Stomach (tissue), 9 donors: Measurements from ENCODE around the gene PSIP1. TPM values are rescaled to one million over a fixed set of nuclear protein-coding genes. Genes with fewer than 3 reads are reported as not detected.
A peak's percentile ranks its signal among the peaks of the same experiment; 100 is the strongest.
"Not testable (repeated sequence)": the region's sequence is repeated elsewhere in the genome, so short reads cannot be mapped to it uniquely, and the experiment has no call there.

Experiments used
- DNase-seq, 2 donors: peaks; one replicate each; pipeline versions ENCODE4 v3.0.0 to v3.0.0-alpha.2; 2013 to 2019
- H3K27ac ChIP-seq, 5 donors: fragments of 200-600 bp in 4 of 5; sonication (generic) in 4 of 5; one replicate each; pipeline ENCODE4 v1.5.1; 2013 to 2019; ENCODE audit warnings: mild to moderate bottlenecking in 1 of 5, moderate library complexity in 1 of 5
- H3K27me3 ChIP-seq, 3 donors: fragments of 200-600 bp; sonication (generic); one replicate each; pipeline ENCODE4 v1.5.1; 2017 to 2019; ENCODE audit warnings: mixed run types in 1 of 3
- H3K36me3 ChIP-seq, 4 donors: fragments of 200-600 bp; sonication (generic); 1 replicate in 3 of 4; 2 replicates in 1 of 4; pipeline ENCODE4 v1.5.1; 2016 to 2019
- H3K4me1 ChIP-seq, 4 donors: fragments of 200-600 bp; sonication (generic); one replicate each; pipeline ENCODE4 v1.5.1; 2016 to 2019
- H3K4me3 ChIP-seq, 4 donors: fragments of 200-600 bp; sonication (generic) in 3 of 4; one replicate each; pipeline ENCODE4 v1.5.1; 2016 to 2019; ENCODE audit warnings: mild to moderate bottlenecking in 1 of 4
- H3K9me3 ChIP-seq, 4 donors: fragments of 200-600 bp; sonication (generic); one replicate each; pipeline ENCODE4 v1.5.1; 2016 to 2019
- EP300 ChIP-seq: sonication (generic); formaldehyde crosslinking; IDR thresholded peaks from one replicate; pipeline ENCODE4 v1.6.1; 2017; ENCODE audit warnings: antibody characterized with exemption
- POLR2A ChIP-seq, 4 donors: fragments of 450-650 bp; IDR thresholded peaks; one replicate each; pipeline ENCODE4 v1.6.1; 2016; ENCODE audit warnings: antibody characterized with exemption in 4 of 4, control low read depth in 2 of 4, mild to moderate bottlenecking in 1 of 4, moderate library complexity in 1 of 4
- POLR2AphosphoS5 ChIP-seq, 3 donors: sonication (generic); formaldehyde crosslinking; IDR thresholded peaks; one replicate each; pipeline ENCODE4 v1.6.1; 2016; ENCODE audit warnings: antibody characterized with exemption in 3 of 3
- whole genome bisulfite sequencing, 5 donors: extraction: QIAGEN DNeasy Blood & Tissue Kit in 3 of 5; methylation state at CpG; one replicate each; pipeline versions ENCODE4 v1.1.5 to v1.1.7; 2013 to 2018; 5-methylcytosine and 5-hydroxymethylcytosine counted together
- intact Hi-C: fragments of 100-400 bp; cut with DNase I; formaldehyde crosslinking; loops from one replicate; pipeline ENCODE4 v1.15.1; 2023; ENCODE audit warnings: low total_unique reads
- polyA plus RNA-seq, 3 donors: library from polyadenylated mRNA; stranded (reverse); fragments of 200-250 nt; gene quantifications; one replicate each; pipeline ENCODE4 v1.2.3, GENCODE V29; 2013
- total RNA-seq, 5 donors: library from RNA; depleted of rRNA; stranded (reverse); fragments of >200 nt; gene quantifications; one replicate each; pipeline versions ENCODE4 v1.1.0 to v1.2.3, GENCODE V29; 2014 to 2016
- TF ChIP-seq, protein P1 (sequence below), 7 experiments: fragments of 450-650 bp in 4 of 7; fragments of 200-600 bp in 3 of 7; sonication (generic) in 3 of 7; IDR thresholded peaks; one replicate each; pipeline ENCODE4 v1.5.1; 2016 to 2019; ENCODE audit warnings: antibody characterized with exemption in 7 of 7, control low read depth in 2 of 7, mild to moderate bottlenecking in 1 of 7
- donor health status: healthy with polysubstance abuse.
- donor health status: Bipolar disorder and iron deficiency.
- donor health status: healthy.

Gene PSIP1
- total and polyA plus RNA-seq, 8 donors, result 6.4 to 90.1 (median 29.2) TPM

DNA sequence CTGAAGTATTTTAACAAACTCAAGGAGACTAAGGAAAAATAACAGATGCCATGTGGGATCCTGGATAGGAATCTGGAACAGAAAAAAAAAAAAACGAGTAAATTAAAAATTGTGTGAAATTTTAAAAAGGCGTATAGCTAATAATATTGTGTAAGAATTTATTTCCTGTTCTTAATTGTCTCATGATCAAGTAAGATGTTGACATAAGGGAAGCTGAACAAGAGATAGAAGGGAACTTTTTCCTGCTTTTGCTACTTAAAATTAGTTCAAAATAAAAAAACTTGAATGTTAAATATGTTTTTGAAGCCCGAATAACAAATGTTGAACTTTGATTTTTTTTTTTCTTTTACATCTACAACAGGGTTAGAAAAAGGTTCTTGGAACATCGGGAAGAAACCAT lies 77.6 kb downstream of the PSIP1 start:
- intact Hi-C loops, result no loop called here
- no peak overlapping the region for H3K4me3 ChIP-seq
- peaks cover 9 to 41% (median 33%) of the 10 kb centered on the region in 4 donors for H3K36me3 ChIP-seq
- no peaks in the 10 kb centered on the region for H3K27me3 ChIP-seq
- peaks cover 9 to 33% (median 17%) of the 10 kb centered on the region in 4 donors for H3K4me1 ChIP-seq
- WGBS, 5 donors, result 77 to 91% (median 85%) methylated on average over 4 of the region's 4 CpGs
- no peak for DNase-seq
- H3K27ac ChIP-seq, result no peak overlapping the region
- no peaks in the 10 kb centered on the region for H3K9me3 ChIP-seq
- TF ChIP-seq EP300 (no peak), POLR2AphosphoS5 (IDR thresholded peaks at IDR 0.05) (no peak), POLR2A (IDR thresholded peaks at IDR 0.05) (no peak)
- TF ChIP-seq, protein P1, sequence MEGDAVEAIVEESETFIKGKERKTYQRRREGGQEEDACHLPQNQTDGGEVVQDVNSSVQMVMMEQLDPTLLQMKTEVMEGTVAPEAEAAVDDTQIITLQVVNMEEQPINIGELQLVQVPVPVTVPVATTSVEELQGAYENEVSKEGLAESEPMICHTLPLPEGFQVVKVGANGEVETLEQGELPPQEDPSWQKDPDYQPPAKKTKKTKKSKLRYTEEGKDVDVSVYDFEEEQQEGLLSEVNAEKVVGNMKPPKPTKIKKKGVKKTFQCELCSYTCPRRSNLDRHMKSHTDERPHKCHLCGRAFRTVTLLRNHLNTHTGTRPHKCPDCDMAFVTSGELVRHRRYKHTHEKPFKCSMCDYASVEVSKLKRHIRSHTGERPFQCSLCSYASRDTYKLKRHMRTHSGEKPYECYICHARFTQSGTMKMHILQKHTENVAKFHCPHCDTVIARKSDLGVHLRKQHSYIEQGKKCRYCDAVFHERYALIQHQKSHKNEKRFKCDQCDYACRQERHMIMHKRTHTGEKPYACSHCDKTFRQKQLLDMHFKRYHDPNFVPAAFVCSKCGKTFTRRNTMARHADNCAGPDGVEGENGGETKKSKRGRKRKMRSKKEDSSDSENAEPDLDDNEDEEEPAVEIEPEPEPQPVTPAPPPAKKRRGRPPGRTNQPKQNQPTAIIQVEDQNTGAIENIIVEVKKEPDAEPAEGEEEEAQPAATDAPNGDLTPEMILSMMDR (IDR thresholded peaks at IDR 0.05), result no peak

GRCh38 chr9:15430920-15431844 lies 79.6 kb downstream of the PSIP1 start:
- no peak for TF ChIP-seq EP300
- TF ChIP-seq, protein P1 (IDR thresholded peaks at IDR 0.05), result no peak
- TF ChIP-seq POLR2AphosphoS5 (IDR thresholded peaks at IDR 0.05), result no peak
- TF ChIP-seq POLR2A (IDR thresholded peaks at IDR 0.05), result no peak
- peak in 1 of 2 donors; percentile 40 for DNase-seq
- WGBS, 5 donors, result 26 to 51% (median 32%) methylated on average over 5 of the region's 5 CpGs
- Histone ChIP-seq H3K36me3 (peaks cover 0 to 30% (median 27%) of the 10 kb centered on the region in 4 donors), H3K4me3 (no peak overlapping the region), H3K4me1 (peaks cover 18 to 53% (median 31%) of the 10 kb centered on the region in 4 donors), H3K9me3 (no peaks in the 10 kb centered on the region), H3K27ac (peak overlapping the region in 2 of 5 donors; percentile 5 to 21), H3K27me3 (no peaks in the 10 kb centered on the region)
- intact Hi-C loops, result no loop called here

- H3K4me1 ChIP-seq, result peaks cover 23 to 72% (median 46%) of the 10 kb centered on the region in 4 donors
- not testable (repeated sequence) for DNase-seq, H3K27ac ChIP-seq, H3K4me3 ChIP-seq, H3K9me3 ChIP-seq, H3K27me3 ChIP-seq
- WGBS, 5 donors, result 81 to 89% (median 85%) methylated on average over 7 of the region's 7 CpGs
- intact Hi-C loops, result loop anchor here (10.0 kb wide), 1 partner anchor 123 kb away; the partner anchor contains the start of gene TTC39B
- H3K36me3 ChIP-seq, result peaks cover 0 to 18% (median 15%) of the 10 kb centered on the region in 4 donors
These were observed 83.1 kb downstream of the PSIP1 start for GRCh38 chr9:15427702-15428101.

DNA sequence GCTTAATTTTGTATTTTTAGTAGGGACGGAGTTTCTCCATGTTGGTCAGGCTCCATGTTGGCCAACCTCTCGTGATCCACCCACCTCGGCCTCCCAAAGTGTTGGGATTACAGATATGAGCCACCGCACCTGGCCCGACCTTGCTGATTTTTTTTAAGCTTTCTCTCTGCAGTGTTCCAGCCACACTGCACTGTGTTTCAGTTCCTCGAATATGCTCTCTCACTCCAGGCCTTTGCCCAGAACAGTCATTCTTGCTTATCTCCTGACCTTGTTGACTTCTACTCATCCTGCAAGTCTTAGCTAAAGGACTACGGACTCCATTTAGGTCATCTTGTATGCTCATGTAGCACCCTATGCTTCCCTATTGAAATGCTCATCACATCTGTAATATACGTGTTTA lies 84.8 kb downstream of the PSIP1 start:
- H3K9me3 ChIP-seq, result no peaks in the 10 kb centered on the region
- H3K4me3 ChIP-seq, result no peak overlapping the region
- DNase-seq, result no peak
- H3K36me3 ChIP-seq, result peaks cover 0 to 18% (median 15%) of the 10 kb centered on the region in 4 donors
- 83 to 91% (median 88%) methylated on average over 8 of the region's 8 CpGs for WGBS, 5 donors
- no peak overlapping the region for H3K27ac ChIP-seq
- intact Hi-C loops, result loop anchor here (10.0 kb wide), 1 partner anchor 121 kb away; the partner anchor contains the start of gene TTC39B
- H3K27me3 ChIP-seq, result no peaks in the 10 kb centered on the region
- TF ChIP-seq, protein P1 (IDR thresholded peaks at IDR 0.05), result no peak
- TF ChIP-seq EP300 (no peak), POLR2A (IDR thresholded peaks at IDR 0.05) (no peak), POLR2AphosphoS5 (IDR thresholded peaks at IDR 0.05) (no peak)
- H3K4me1 ChIP-seq, result peaks cover 19 to 72% (median 42%) of the 10 kb centered on the region in 4 donors
